ENCODE results near the gene CASTOR2.
"Not testable (repeated sequence)": the region's sequence is repeated elsewhere in the genome, so short reads cannot be mapped to it uniquely, and the experiment has no call there.

Gene CASTOR2

GRCh38 chr7:74964511-74965119, at the start of gene CASTOR2:
Gene CASTOR2 (plus strand): TSS chr7:74964705. CDS start chr7:74964986, 281 bp downstream.
- DNase-seq: not testable (repeated sequence)

- DNase-seq: not testable (repeated sequence)
Observed at GRCh38 chr7:74922321-74922890, 42.1 kb upstream of the CASTOR2 start.

- not testable (repeated sequence) for DNase-seq
Observed at GRCh38 chr7:74923644-74924043, 40.9 kb upstream of the CASTOR2 start.

GRCh38 chr7:74926968-74927367, 37.5 kb upstream of the CASTOR2 start:
- not testable (repeated sequence) for DNase-seq

GRCh38 chr7:74931563-74932328, 32.8 kb upstream of the CASTOR2 start:
- DNase-seq: not testable (repeated sequence)

GRCh38 chr7:74939429-74939828, 25.1 kb upstream of the CASTOR2 start:
- DNase-seq: not testable (repeated sequence)

- not testable (repeated sequence) for DNase-seq
Observed at GRCh38 chr7:74941302-74942069, 23.0 kb upstream of the CASTOR2 start.

- not testable (repeated sequence) for DNase-seq
Observed at GRCh38 chr7:74943923-74944322, 20.6 kb upstream of the CASTOR2 start.

- not testable (repeated sequence) for DNase-seq
Observed at GRCh38 chr7:74947741-74948140, 16.8 kb upstream of the CASTOR2 start.

- DNase-seq: not testable (repeated sequence)
Observed at GRCh38 chr7:74953774-74954173, 10.7 kb upstream of the CASTOR2 start.

GRCh38 chr7:74958328-74958727, 6.2 kb upstream of the CASTOR2 start:
- DNase-seq: not testable (repeated sequence)

- DNase-seq: not testable (repeated sequence)
Observed at GRCh38 chr7:74963704-74964510, 598 bp upstream of the CASTOR2 start.

- not testable (repeated sequence) for DNase-seq
Observed at GRCh38 chr7:74966208-74966854, 1.8 kb downstream of the CASTOR2 start.

- DNase-seq: not testable (repeated sequence)
Observed at GRCh38 chr7:74966909-74967308, 2.4 kb downstream of the CASTOR2 start.

GRCh38 chr7:74971431-74971830, 6.9 kb downstream of the CASTOR2 start:
- DNase-seq: not testable (repeated sequence)

- DNase-seq: not testable (repeated sequence)
Observed at GRCh38 chr7:74972377-74972776, 7.9 kb downstream of the CASTOR2 start.

GRCh38 chr7:74975959-74976358, 11.5 kb downstream of the CASTOR2 start:
- DNase-seq: not testable (repeated sequence)

GRCh38 chr7:74977523-74977922, 13.0 kb downstream of the CASTOR2 start:
- DNase-seq: not testable (repeated sequence)

- not testable (repeated sequence) for DNase-seq
Observed at GRCh38 chr7:74988436-74988835, 23.9 kb downstream of the CASTOR2 start.

GRCh38 chr7:74993121-74993520, 28.6 kb downstream of the CASTOR2 start:
- DNase-seq: no peak

- DNase-seq: not testable (repeated sequence)
Observed at GRCh38 chr7:74994869-74995543, 30.5 kb downstream of the CASTOR2 start.
